Stimulated activated CD4-positive, alpha-beta T cell treated with anti-CD3 and anti-CD28 coated beads, Interleukin-1b, Interleukin-23, amount 100 ng/mL, for 1 hour (primary cell): ENCODE measurements around the gene IGLL5.

Experiments used
- DNase-seq, 2 donors: peaks; one replicate each; pipeline ENCODE4 v3.0.0-alpha.2; 2020; ENCODE audit warnings: low read depth in 2 of 2

Gene IGLL5

GRCh38 chr22:22938672-22939587 lies 51.3 kb downstream of the IGLL5 start:
- DNase-seq, result no peak

- DNase-seq, result no peak
These were observed 52.2 kb downstream of the IGLL5 start for GRCh38 chr22:22939588-22940368.

- no peak for DNase-seq
These were observed 53.5 kb downstream of the IGLL5 start for GRCh38 chr22:22940961-22941605.

GRCh38 chr22:22941831-22942510 lies 54.4 kb downstream of the IGLL5 start:
- no peak for DNase-seq

- peak; percentile 44 to 62 for DNase-seq
These were observed 55.1 kb downstream of the IGLL5 start for GRCh38 chr22:22942511-22943329.

- no peak for DNase-seq
These were observed 56.1 kb downstream of the IGLL5 start for GRCh38 chr22:22943521-22944267.

- no peak for DNase-seq
These were observed 56.8 kb downstream of the IGLL5 start for GRCh38 chr22:22944268-22944985.

GRCh38 chr22:22945195-22945594 lies 57.6 kb downstream of the IGLL5 start:
- no peak for DNase-seq
